ENCODE data around the gene SPACA7.

- no peak for TF ChIP-seq CTCF (IDR thresholded peaks at IDR 0.05; ENCODE audit: low read depth, low read length, missing input control)
- TF ChIP-seq SP1 (IDR thresholded peaks at IDR 0.05) = no peak
- no peak for TF ChIP-seq REST (IDR thresholded peaks at IDR 0.05)
- no peak for TF ChIP-seq YY1 (IDR thresholded peaks at IDR 0.05)
- no peak for TF ChIP-seq TAF1 (conservative IDR thresholded peaks at IDR 0.05)
- TF ChIP-seq MAX (IDR thresholded peaks at IDR 0.05) = no peak
- TF ChIP-seq JUND (IDR thresholded peaks at IDR 0.05) = no peak
- TF ChIP-seq ATF3 (IDR thresholded peaks at IDR 0.05) = no peak
- no peak for TF ChIP-seq NR2F2 (IDR thresholded peaks at IDR 0.05)
These were observed 12.2 kb upstream of the SPACA7 start for GRCh38 chr13:112363867-112364528.
